Cardiac fibroblast (primary cell): ENCODE data around the gene SLC13A2.
"Not testable (repeated sequence)": the region's sequence is repeated elsewhere in the genome, so short reads cannot be mapped to it uniquely, and the experiment has no call there.

Source experiments
- DNase-seq, 2 donors: peaks; one replicate each; pipeline versions ENCODE4 v3.0.0 to v3.0.0-alpha.2; 2010; ENCODE audit warnings: low read depth in 2 of 2
- H3K4me3 ChIP-seq, 2 donors: replicated peaks in 1 of 2; 1 replicate in 1 of 2; 2 replicates in 1 of 2; pipeline ENCODE4 v1.5.1; 2011; ENCODE audit warnings: low read depth in 2 of 2, low read length in 2 of 2, mild to moderate bottlenecking in 2 of 2, moderate library complexity in 1 of 2
- CTCF ChIP-seq: IDR thresholded peaks from one replicate; pipeline ENCODE4 v1.5.1; 2011; ENCODE audit warnings: low read depth, mild to moderate bottlenecking, low read length, inconsistent platforms

The SLC13A2 gene

GRCh38 chr17:28446716-28447395 lies 26.6 kb upstream of the SLC13A2 start:
- no peak for DNase-seq
- no peak overlapping the region for H3K4me3 ChIP-seq
- TF ChIP-seq CTCF = no peak

GRCh38 chr17:28447396-28447760 lies 26.1 kb upstream of the SLC13A2 start:
- no peak for TF ChIP-seq CTCF
- no peak for DNase-seq

GRCh38 chr17:28449859-28450258 lies 23.6 kb upstream of the SLC13A2 start:
- no peak overlapping the region for H3K4me3 ChIP-seq
- no peak for TF ChIP-seq CTCF
- DNase-seq = no peak

More at GRCh38 chr17:28447396-28447760, 26.1 kb upstream of the SLC13A2 start:
- H3K4me3 ChIP-seq = no peak overlapping the region

- TF ChIP-seq CTCF = no peak
- H3K4me3 ChIP-seq = no peak overlapping the region
These were observed 15.6 kb upstream of the SLC13A2 start for GRCh38 chr17:28457890-28458289.

GRCh38 chr17:28458881-28459280 lies 14.6 kb upstream of the SLC13A2 start:
- not testable (repeated sequence) for DNase-seq

More at GRCh38 chr17:28457890-28458289, 15.6 kb upstream of the SLC13A2 start:
- DNase-seq = no peak

GRCh38 chr17:28460901-28461300 lies 12.5 kb upstream of the SLC13A2 start:
- no peak for DNase-seq
- TF ChIP-seq CTCF = no peak
- no peak overlapping the region for H3K4me3 ChIP-seq

More at GRCh38 chr17:28458881-28459280, 14.6 kb upstream of the SLC13A2 start:
- not testable (repeated sequence) for H3K4me3 ChIP-seq

- peak in 1 of 2 donors; percentile 16 for DNase-seq
- TF ChIP-seq CTCF = no peak
- no peak overlapping the region for H3K4me3 ChIP-seq
These were observed 7.4 kb upstream of the SLC13A2 start for GRCh38 chr17:28466001-28466400.
